ENCODE results near the gene ACADS. TPM values are rescaled to one million over a fixed set of nuclear protein-coding genes. Genes with fewer than 3 reads are reported as not detected.

Gene ACADS
- total RNA-seq, 3 donors from 2014 or later (not counting 1 experiment from before 2014, with no cell fraction given), result 14.9 to 18.6 (median 15.5) TPM

DNA sequence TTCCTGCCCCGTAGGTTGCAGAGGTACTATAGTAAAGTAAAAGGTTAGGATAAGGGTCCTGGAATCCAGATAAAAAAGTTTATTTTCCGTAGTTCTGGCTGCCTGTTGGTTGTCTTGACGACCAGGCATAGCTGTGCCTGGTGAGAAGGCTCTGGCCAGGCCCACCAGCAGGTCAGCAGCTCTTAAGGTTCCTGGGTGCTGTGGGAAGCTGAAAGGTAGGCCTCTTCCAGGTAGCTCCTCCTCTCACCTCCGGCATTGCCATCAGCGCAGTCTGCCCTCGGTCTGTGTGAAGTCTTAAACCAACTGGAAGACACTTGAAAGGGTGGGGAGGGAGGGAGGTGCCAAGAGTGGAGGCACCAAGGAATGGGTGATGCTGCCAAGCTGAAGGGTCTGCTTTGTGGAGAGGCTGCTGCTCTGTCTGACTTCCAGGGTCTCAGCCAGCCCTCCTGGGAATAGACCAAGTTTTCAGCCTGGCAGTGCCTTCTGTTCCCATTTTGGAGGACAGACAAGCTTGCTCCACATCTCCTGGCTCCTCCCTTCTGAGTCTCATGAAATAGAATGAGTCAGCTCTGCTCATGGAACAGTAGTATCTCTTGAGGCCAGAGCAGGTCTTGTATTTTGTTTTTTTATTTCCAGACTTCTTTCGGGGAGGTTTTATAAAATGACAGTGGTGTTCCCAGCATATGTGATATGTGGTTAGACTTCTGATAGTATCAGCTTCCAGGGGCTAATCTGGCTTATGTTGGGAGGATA lies 5.2 kb upstream of the ACADS start:
- peaks cover 8% of the 10 kb centered on the region for H3K36me3 Mint-ChIP-seq
- H3K27ac Mint-ChIP-seq, result no peak overlapping the region
- H3K4me1 ChIP-seq (ENCODE audit: control insufficient read depth, insufficient read depth, low read length), result peaks cover 7% of the 10 kb centered on the region
- peaks cover 10% of the 10 kb centered on the region in 2 donors for H3K4me1 Mint-ChIP-seq
- H3K9me3 ChIP-seq (ENCODE audit: control insufficient read depth, insufficient read depth, low read length), result no peaks in the 10 kb centered on the region
- H3K4me3 ChIP-seq (ENCODE audit: low read length), result no peak overlapping the region
- H3K36me3 ChIP-seq (ENCODE audit: control insufficient read depth, insufficient read depth, low read length), result peaks cover 48% of the 10 kb centered on the region
- H3K27ac ChIP-seq (ENCODE audit: low read length), result no peak overlapping the region
- 80% methylated on average over 6 of the region's 7 CpGs for WGBS (ENCODE audit: insufficient coverage)
- no peak for TF ChIP-seq CTCF (IDR thresholded peaks at IDR 0.05)
- DNase-seq (no peak), ATAC-seq (no peak)
- no peak overlapping the region for H3K4me3 Mint-ChIP-seq
- H3K27me3 ChIP-seq (ENCODE audit: control insufficient read depth, insufficient read depth, low read length), result no peaks in the 10 kb centered on the region
- intact Hi-C loops (cut with micrococcal nuclease), result no loop called here
- H3K9me3 Mint-ChIP-seq, result no peaks in the 10 kb centered on the region
- no peaks in the 10 kb centered on the region for H3K27me3 Mint-ChIP-seq (ENCODE audit: low read depth in 2 of 2)

DNA sequence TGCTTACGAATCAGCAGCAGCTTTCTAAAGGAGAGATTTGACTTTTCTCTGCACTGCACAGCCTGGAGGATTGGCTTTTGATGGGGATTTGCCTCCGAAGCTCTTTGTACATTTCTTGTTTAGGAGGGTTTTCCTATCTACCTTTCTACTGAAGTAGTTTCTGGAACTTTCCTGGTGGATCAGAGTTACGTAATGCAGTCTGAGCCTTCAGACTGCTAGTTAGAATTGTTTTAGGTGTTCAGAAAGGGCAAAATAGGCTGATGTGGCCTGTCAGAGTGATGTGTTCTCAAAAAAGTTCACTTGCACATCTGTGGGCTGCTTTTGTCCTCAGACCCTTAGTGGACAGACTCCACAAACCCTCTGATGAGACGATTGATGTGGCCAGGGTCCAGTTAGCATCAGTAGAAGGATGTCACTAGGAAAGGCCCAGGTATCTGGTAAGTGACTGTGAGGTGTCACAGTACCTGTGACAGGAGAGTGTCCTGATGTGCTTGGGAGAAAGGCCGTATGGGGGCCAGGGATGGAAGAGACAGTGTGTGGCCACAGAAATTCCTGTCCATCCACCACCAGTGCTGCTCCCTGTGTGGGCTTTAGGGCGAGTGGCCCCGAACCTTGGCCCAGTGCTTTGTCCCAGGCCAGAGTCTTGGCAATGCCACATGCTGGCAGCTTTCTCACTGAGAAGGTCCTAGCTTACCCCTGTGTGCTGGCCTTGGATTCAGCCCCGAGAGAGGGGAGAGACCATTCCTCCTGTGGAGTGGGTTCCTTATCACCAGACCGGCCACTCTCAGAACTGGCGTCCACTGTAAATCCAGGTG lies 4.4 kb upstream of the ACADS start:
- Mint-ChIP-seq H3K9me3 (no peaks in the 10 kb centered on the region), H3K4me1 (peaks cover 12 to 16% of the 10 kb centered on the region in 2 donors), H3K4me3 (no peak overlapping the region), H3K27ac (no peak overlapping the region), H3K36me3 (peaks cover 8% of the 10 kb centered on the region), H3K27me3 (ENCODE audit: low read depth in 2 of 2) (no peaks in the 10 kb centered on the region)
- Histone ChIP-seq H3K27ac (ENCODE audit: low read length) (no peak overlapping the region), H3K27me3 (ENCODE audit: control insufficient read depth, insufficient read depth, low read length) (no peaks in the 10 kb centered on the region), H3K4me3 (ENCODE audit: low read length) (no peak overlapping the region), H3K9me3 (ENCODE audit: control insufficient read depth, insufficient read depth, low read length) (no peaks in the 10 kb centered on the region), H3K4me1 (ENCODE audit: control insufficient read depth, insufficient read depth, low read length) (peaks cover 12% of the 10 kb centered on the region), H3K36me3 (ENCODE audit: control insufficient read depth, insufficient read depth, low read length) (peaks cover 48% of the 10 kb centered on the region)
- no peak for ATAC-seq
- no peak for DNase-seq
- no peak for TF ChIP-seq CTCF (IDR thresholded peaks at IDR 0.05)
- intact Hi-C loops (cut with micrococcal nuclease), result no loop called here
- 95% methylated on average over 10 of the region's 10 CpGs for WGBS (ENCODE audit: insufficient coverage)

DNA sequence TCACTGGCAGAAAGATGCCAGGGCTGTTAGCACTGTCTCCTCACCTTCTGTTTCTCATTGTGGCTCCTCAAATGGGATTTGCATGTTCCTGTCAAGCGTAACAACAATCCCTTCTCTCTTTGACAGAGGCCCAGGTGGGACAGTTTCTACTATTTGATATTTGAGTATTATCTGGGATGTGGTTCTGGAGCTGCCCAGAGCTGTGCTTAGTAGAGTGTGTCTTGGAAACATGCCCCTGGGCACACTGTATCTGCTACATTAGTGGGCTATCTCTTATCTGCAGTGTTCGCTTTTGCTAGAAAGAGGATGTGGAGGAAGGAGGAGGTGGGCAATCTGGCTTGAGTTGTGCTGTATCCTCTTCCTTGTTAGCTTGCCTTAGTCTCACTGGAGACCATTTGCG lies 3.8 kb upstream of the ACADS start:
- Mint-ChIP-seq H3K36me3 (peaks cover 8% of the 10 kb centered on the region), H3K9me3 (no peaks in the 10 kb centered on the region), H3K4me3 (no peak overlapping the region), H3K27ac (no peak overlapping the region), H3K4me1 (peaks cover 16 to 19% of the 10 kb centered on the region in 2 donors), H3K27me3 (ENCODE audit: low read depth in 2 of 2) (no peaks in the 10 kb centered on the region)
- WGBS (ENCODE audit: insufficient coverage), result 85% methylated on average over 2 of the region's 3 CpGs
- Histone ChIP-seq H3K4me3 (ENCODE audit: low read length) (no peak overlapping the region), H3K36me3 (ENCODE audit: control insufficient read depth, insufficient read depth, low read length) (peaks cover 41% of the 10 kb centered on the region), H3K27me3 (ENCODE audit: control insufficient read depth, insufficient read depth, low read length) (no peaks in the 10 kb centered on the region), H3K4me1 (ENCODE audit: control insufficient read depth, insufficient read depth, low read length) (peaks cover 15% of the 10 kb centered on the region), H3K27ac (ENCODE audit: low read length) (no peak overlapping the region), H3K9me3 (ENCODE audit: control insufficient read depth, insufficient read depth, low read length) (no peaks in the 10 kb centered on the region)
- intact Hi-C loops (cut with micrococcal nuclease), result no loop called here
- ATAC-seq, result no peak
- DNase-seq, result no peak
- no peak for TF ChIP-seq CTCF (IDR thresholded peaks at IDR 0.05)

Data from natural killer cell (primary cell).